ENCODE data around the gene UBE2R2.

UBE2R2 gene

GRCh38 chr9:33906769-33907168 is 89.8 kb downstream of the UBE2R2 start:
- no peaks in the 10 kb centered on the region for H3K4me1 ChIP-seq (ENCODE audit: insufficient read depth, insufficient read length)
- H3K4me3 ChIP-seq (ENCODE audit: insufficient read length, low read depth), result no peak overlapping the region
- H3K36me3 ChIP-seq (ENCODE audit: insufficient read depth, insufficient read length, low read length), result peaks cover 22% of the 10 kb centered on the region
- TF ChIP-seq SUZ12 (IDR thresholded peaks at IDR 0.05; ENCODE audit: extremely low read depth, insufficient read depth, insufficient read length), result no peak
- TF ChIP-seq YY1 (IDR thresholded peaks at IDR 0.05; ENCODE audit: insufficient read depth, insufficient read length), result no peak
- TF ChIP-seq ZNF274 (IDR thresholded peaks at IDR 0.05; ENCODE audit: low read depth, low read length), result no peak
- no peaks in the 10 kb centered on the region for H3K9me3 ChIP-seq (ENCODE audit: insufficient read depth, low read length)
- no peak overlapping the region for H3K9ac ChIP-seq (ENCODE audit: insufficient read length, low read depth)
- no peak for DNase-seq (ENCODE audit: low read depth, low spot score)
- H3K27me3 ChIP-seq (ENCODE audit: insufficient read depth, insufficient read length), result no peaks in the 10 kb centered on the region

GRCh38 chr9:33907347-33907746 is 90.4 kb downstream of the UBE2R2 start:
- Histone ChIP-seq H3K4me3 (ENCODE audit: insufficient read length, low read depth) (no peak overlapping the region), H3K27me3 (ENCODE audit: insufficient read depth, insufficient read length) (no peaks in the 10 kb centered on the region), H3K4me1 (ENCODE audit: insufficient read depth, insufficient read length) (no peaks in the 10 kb centered on the region), H3K9me3 (ENCODE audit: insufficient read depth, low read length) (no peaks in the 10 kb centered on the region), H3K36me3 (ENCODE audit: insufficient read depth, insufficient read length, low read length) (peaks cover 19% of the 10 kb centered on the region), H3K9ac (ENCODE audit: insufficient read length, low read depth) (no peak overlapping the region)
- DNase-seq (ENCODE audit: low read depth, low spot score), result no peak
- TF ChIP-seq SUZ12 (IDR thresholded peaks at IDR 0.05; ENCODE audit: extremely low read depth, insufficient read depth, insufficient read length), result no peak
- no peak for TF ChIP-seq YY1 (IDR thresholded peaks at IDR 0.05; ENCODE audit: insufficient read depth, insufficient read length)
- TF ChIP-seq ZNF274 (IDR thresholded peaks at IDR 0.05; ENCODE audit: low read depth, low read length), result no peak

GRCh38 chr9:33908114-33908513 is 91.2 kb downstream of the UBE2R2 start:
- H3K36me3 ChIP-seq (ENCODE audit: insufficient read depth, insufficient read length, low read length), result peaks cover 21% of the 10 kb centered on the region
- DNase-seq (ENCODE audit: low read depth, low spot score), result no peak
- H3K4me3 ChIP-seq (ENCODE audit: insufficient read length, low read depth), result no peak overlapping the region

GRCh38 chr9:33908749-33909148 is 91.8 kb downstream of the UBE2R2 start:
- DNase-seq (ENCODE audit: low read depth, low spot score), result no peak

More at GRCh38 chr9:33908114-33908513, 91.2 kb downstream of the UBE2R2 start:
- no peaks in the 10 kb centered on the region for H3K4me1 ChIP-seq (ENCODE audit: insufficient read depth, insufficient read length)
- H3K27me3 ChIP-seq (ENCODE audit: insufficient read depth, insufficient read length), result no peaks in the 10 kb centered on the region
- TF ChIP-seq ZNF274 (IDR thresholded peaks at IDR 0.05; ENCODE audit: low read depth, low read length) (no peak), SUZ12 (IDR thresholded peaks at IDR 0.05; ENCODE audit: extremely low read depth, insufficient read depth, insufficient read length) (no peak), YY1 (IDR thresholded peaks at IDR 0.05; ENCODE audit: insufficient read depth, insufficient read length) (no peak)
- H3K9me3 ChIP-seq (ENCODE audit: insufficient read depth, low read length), result no peaks in the 10 kb centered on the region
- no peak overlapping the region for H3K9ac ChIP-seq (ENCODE audit: insufficient read length, low read depth)

GRCh38 chr9:33913541-33913940 is 96.6 kb downstream of the UBE2R2 start:
- Histone ChIP-seq H3K36me3 (ENCODE audit: insufficient read depth, insufficient read length, low read length) (peaks cover 56% of the 10 kb centered on the region), H3K27me3 (ENCODE audit: insufficient read depth, insufficient read length) (no peaks in the 10 kb centered on the region), H3K9ac (ENCODE audit: insufficient read length, low read depth) (no peak overlapping the region), H3K4me1 (ENCODE audit: insufficient read depth, insufficient read length) (no peaks in the 10 kb centered on the region), H3K9me3 (ENCODE audit: insufficient read depth, low read length) (no peaks in the 10 kb centered on the region), H3K4me3 (ENCODE audit: insufficient read length, low read depth) (no peak overlapping the region)
- DNase-seq (ENCODE audit: low read depth, low spot score), result no peak
- TF ChIP-seq ZNF274 (IDR thresholded peaks at IDR 0.05; ENCODE audit: low read depth, low read length), result no peak
- no peak for TF ChIP-seq SUZ12 (IDR thresholded peaks at IDR 0.05; ENCODE audit: extremely low read depth, insufficient read depth, insufficient read length)
- TF ChIP-seq YY1 (IDR thresholded peaks at IDR 0.05; ENCODE audit: insufficient read depth, insufficient read length), result no peak

More at GRCh38 chr9:33908749-33909148, 91.8 kb downstream of the UBE2R2 start:
- H3K9me3 ChIP-seq (ENCODE audit: insufficient read depth, low read length), result no peaks in the 10 kb centered on the region
- TF ChIP-seq YY1 (IDR thresholded peaks at IDR 0.05; ENCODE audit: insufficient read depth, insufficient read length) (no peak), SUZ12 (IDR thresholded peaks at IDR 0.05; ENCODE audit: extremely low read depth, insufficient read depth, insufficient read length) (no peak), ZNF274 (IDR thresholded peaks at IDR 0.05; ENCODE audit: low read depth, low read length) (no peak)
- H3K36me3 ChIP-seq (ENCODE audit: insufficient read depth, insufficient read length, low read length), result peaks cover 23% of the 10 kb centered on the region
- no peaks in the 10 kb centered on the region for H3K4me1 ChIP-seq (ENCODE audit: insufficient read depth, insufficient read length)
- H3K9ac ChIP-seq (ENCODE audit: insufficient read length, low read depth), result no peak overlapping the region
- H3K4me3 ChIP-seq (ENCODE audit: insufficient read length, low read depth), result no peak overlapping the region
- H3K27me3 ChIP-seq (ENCODE audit: insufficient read depth, insufficient read length), result no peaks in the 10 kb centered on the region

GRCh38 chr9:33914887-33915628 is 98.1 kb downstream of the UBE2R2 start:
- Histone ChIP-seq H3K27me3 (ENCODE audit: insufficient read depth, insufficient read length) (no peaks in the 10 kb centered on the region), H3K9ac (ENCODE audit: insufficient read length, low read depth) (no peak overlapping the region), H3K9me3 (ENCODE audit: insufficient read depth, low read length) (no peaks in the 10 kb centered on the region), H3K36me3 (ENCODE audit: insufficient read depth, insufficient read length, low read length) (peaks cover 68% of the 10 kb centered on the region), H3K4me3 (ENCODE audit: insufficient read length, low read depth) (no peak overlapping the region), H3K4me1 (ENCODE audit: insufficient read depth, insufficient read length) (no peaks in the 10 kb centered on the region)
- TF ChIP-seq ZNF274 (IDR thresholded peaks at IDR 0.05; ENCODE audit: low read depth, low read length) (no peak), YY1 (IDR thresholded peaks at IDR 0.05; ENCODE audit: insufficient read depth, insufficient read length) (no peak), SUZ12 (IDR thresholded peaks at IDR 0.05; ENCODE audit: extremely low read depth, insufficient read depth, insufficient read length) (no peak)
- DNase-seq (ENCODE audit: low read depth, low spot score), result no peak

- no peak for TF ChIP-seq YY1 (IDR thresholded peaks at IDR 0.05; ENCODE audit: insufficient read depth, insufficient read length)
- TF ChIP-seq ZNF274 (IDR thresholded peaks at IDR 0.05; ENCODE audit: low read depth, low read length), result no peak
- TF ChIP-seq SUZ12 (IDR thresholded peaks at IDR 0.05; ENCODE audit: extremely low read depth, insufficient read depth, insufficient read length), result no peak
- peaks cover 87% of the 10 kb centered on the region for H3K36me3 ChIP-seq (ENCODE audit: insufficient read depth, insufficient read length, low read length)
- H3K9me3 ChIP-seq (ENCODE audit: insufficient read depth, low read length), result no peaks in the 10 kb centered on the region
- H3K9ac ChIP-seq (ENCODE audit: insufficient read length, low read depth), result no peak overlapping the region
- no peaks in the 10 kb centered on the region for H3K4me1 ChIP-seq (ENCODE audit: insufficient read depth, insufficient read length)
- H3K27me3 ChIP-seq (ENCODE audit: insufficient read depth, insufficient read length), result no peaks in the 10 kb centered on the region
- no peak overlapping the region for H3K4me3 ChIP-seq (ENCODE audit: insufficient read length, low read depth)
- no peak for DNase-seq (ENCODE audit: low read depth, low spot score)
These were observed 100.1 kb downstream of the UBE2R2 start for GRCh38 chr9:33917036-33917435.
